Measurements from ENCODE around the gene RCN2.

RCN2 gene

GRCh38 chr15:77002436-77002835 lies 70.9 kb downstream of the RCN2 start:
- ATAC-seq = no peak
- TF ChIP-seq GLIS3 (CRISPR knock-in tag; IDR thresholded peaks at IDR 0.05) (no peak), ZFP3 (CRISPR knock-in tag; IDR thresholded peaks at IDR 0.05) (no peak), ZNF70 (CRISPR knock-in tag; IDR thresholded peaks at IDR 0.05) (no peak), CSRNP3 (CRISPR knock-in tag; IDR thresholded peaks at IDR 0.05) (no peak), TOX (CRISPR knock-in tag; IDR thresholded peaks at IDR 0.05; ENCODE audit: borderline replicate concordance) (no peak), TCF4 (CRISPR knock-in tag; IDR thresholded peaks at IDR 0.05; ENCODE audit: borderline replicate concordance) (no peak)

GRCh38 chr15:77002954-77003912 lies 71.7 kb downstream of the RCN2 start:
- no peak for ATAC-seq
- TF ChIP-seq TOX (CRISPR knock-in tag; IDR thresholded peaks at IDR 0.05; ENCODE audit: borderline replicate concordance) = no peak
- TF ChIP-seq ESRRG (CRISPR knock-in tag; IDR thresholded peaks at IDR 0.05) = no peak
- TF ChIP-seq ZNF70 (CRISPR knock-in tag; IDR thresholded peaks at IDR 0.05) = no peak
- no peak for TF ChIP-seq CREB5 (CRISPR knock-in tag; IDR thresholded peaks at IDR 0.05; ENCODE audit: low read depth)
- TF ChIP-seq RARB (CRISPR knock-in tag; IDR thresholded peaks at IDR 0.05) = no peak
- TF ChIP-seq BACH2 (CRISPR knock-in tag; IDR thresholded peaks at IDR 0.05; ENCODE audit: borderline replicate concordance) = no peak
- TF ChIP-seq ZFP30 (CRISPR knock-in tag; IDR thresholded peaks at IDR 0.05) = no peak
- no peak for TF ChIP-seq PPARA (CRISPR knock-in tag; IDR thresholded peaks at IDR 0.05; ENCODE audit: borderline replicate concordance)
- TF ChIP-seq OSR1 (CRISPR knock-in tag; IDR thresholded peaks at IDR 0.05) = no peak
- no peak for TF ChIP-seq ZFP3 (CRISPR knock-in tag; IDR thresholded peaks at IDR 0.05)
- no peak for TF ChIP-seq ZNF8 (CRISPR knock-in tag; IDR thresholded peaks at IDR 0.05)
- TF ChIP-seq ZNF565 (CRISPR knock-in tag; conservative IDR thresholded peaks at IDR 0.05; ENCODE audit: low read depth) = no peak
- TF ChIP-seq CSDC2 (CRISPR knock-in tag; IDR thresholded peaks at IDR 0.05) = no peak
- TF ChIP-seq POU6F1 (CRISPR knock-in tag; IDR thresholded peaks at IDR 0.05; ENCODE audit: borderline replicate concordance, low read depth) = no peak
- no peak for TF ChIP-seq ARNTL (CRISPR knock-in tag; IDR thresholded peaks at IDR 0.05; ENCODE audit: borderline replicate concordance, low read depth)
- no peak for TF ChIP-seq SNAI2 (CRISPR knock-in tag; IDR thresholded peaks at IDR 0.05)

Measured in SK-N-SH treated with all-trans-retinoic acid at 6 μM for 48 hours (cell line).